Measurements from ENCODE around the gene VWC2. TPM values are rescaled to one million over a fixed set of nuclear protein-coding genes. Genes with fewer than 3 reads are reported as not detected.
"Not testable (repeated sequence)": the region's sequence is repeated elsewhere in the genome, so short reads cannot be mapped to it uniquely, and the experiment has no call there.

VWC2 gene
- total RNA-seq, 2 donors from 2014 or later: not detected

- no peaks in the 10 kb centered on the region for H3K4me1 Mint-ChIP-seq (ENCODE audit: low read depth in 2 of 2)
- no peak overlapping the region for H3K27ac Mint-ChIP-seq
- H3K9me3 Mint-ChIP-seq: no peaks in the 10 kb centered on the region
- DNase-seq (ENCODE audit: low spot score): no peak
- H3K27me3 Mint-ChIP-seq: no peaks in the 10 kb centered on the region
- no peak overlapping the region for H3K4me3 Mint-ChIP-seq
- peak; percentile 5 to 38 for ATAC-seq
- no peaks in the 10 kb centered on the region for H3K36me3 Mint-ChIP-seq
These were observed 74.9 kb downstream of the VWC2 start for GRCh38 chr7:49848211-49848841.

- no peak overlapping the region for H3K4me3 Mint-ChIP-seq
- no peak for ATAC-seq
- H3K4me1 Mint-ChIP-seq (ENCODE audit: low read depth in 2 of 2): no peaks in the 10 kb centered on the region
These were observed 77.6 kb downstream of the VWC2 start for GRCh38 chr7:49850921-49851613.

GRCh38 chr7:49851614-49851934 is 78.1 kb downstream of the VWC2 start:
- H3K27ac Mint-ChIP-seq; ATAC-seq; H3K9me3 Mint-ChIP-seq; DNase-seq (ENCODE audit: low spot score); H3K36me3 Mint-ChIP-seq; H3K4me1 Mint-ChIP-seq (ENCODE audit: low read depth in 2 of 2); H3K27me3 Mint-ChIP-seq; H3K4me3 Mint-ChIP-seq: not testable (repeated sequence)

More at GRCh38 chr7:49850921-49851613, 77.6 kb downstream of the VWC2 start:
- no peaks in the 10 kb centered on the region for H3K27me3 Mint-ChIP-seq
- no peak for DNase-seq (ENCODE audit: low spot score)
- no peak overlapping the region for H3K27ac Mint-ChIP-seq
- no peaks in the 10 kb centered on the region for H3K36me3 Mint-ChIP-seq
- no peaks in the 10 kb centered on the region for H3K9me3 Mint-ChIP-seq

- Mint-ChIP-seq H3K4me1 (ENCODE audit: low read depth in 2 of 2) (no peaks in the 10 kb centered on the region), H3K27ac (no peak overlapping the region), H3K36me3 (no peaks in the 10 kb centered on the region), H3K4me3 (no peak overlapping the region), H3K9me3 (no peaks in the 10 kb centered on the region), H3K27me3 (no peaks in the 10 kb centered on the region)
- DNase-seq (ENCODE audit: low spot score) (no peak), ATAC-seq (no peak)
These were observed 79.4 kb downstream of the VWC2 start for GRCh38 chr7:49852619-49853462.

- H3K36me3 Mint-ChIP-seq: no peaks in the 10 kb centered on the region
- H3K4me1 Mint-ChIP-seq (ENCODE audit: low read depth in 2 of 2): no peaks in the 10 kb centered on the region
- no peaks in the 10 kb centered on the region for H3K9me3 Mint-ChIP-seq
- H3K4me3 Mint-ChIP-seq: no peak overlapping the region
- H3K27ac Mint-ChIP-seq: no peak overlapping the region
- H3K27me3 Mint-ChIP-seq: no peaks in the 10 kb centered on the region
- DNase-seq (ENCODE audit: low spot score): no peak
- ATAC-seq: peak in 1 of 2 donors; percentile 48
These were observed 82.0 kb downstream of the VWC2 start for GRCh38 chr7:49855281-49855980.

- H3K4me3 Mint-ChIP-seq: no peak overlapping the region
- no peak overlapping the region for H3K27ac Mint-ChIP-seq
- ATAC-seq: no peak
- H3K9me3 Mint-ChIP-seq: no peaks in the 10 kb centered on the region
- no peaks in the 10 kb centered on the region for H3K36me3 Mint-ChIP-seq
- DNase-seq (ENCODE audit: low spot score): no peak
- H3K27me3 Mint-ChIP-seq: no peaks in the 10 kb centered on the region
- no peaks in the 10 kb centered on the region for H3K4me1 Mint-ChIP-seq (ENCODE audit: low read depth in 2 of 2)
These were observed 86.9 kb downstream of the VWC2 start for GRCh38 chr7:49860293-49860692.

- H3K27ac Mint-ChIP-seq: no peak overlapping the region
- no peak overlapping the region for H3K4me3 Mint-ChIP-seq
- DNase-seq (ENCODE audit: low spot score) (no peak), ATAC-seq (no peak)
- H3K36me3 Mint-ChIP-seq: no peaks in the 10 kb centered on the region
- H3K9me3 Mint-ChIP-seq: peaks cover 3% of the 10 kb centered on the region
- no peaks in the 10 kb centered on the region for H3K27me3 Mint-ChIP-seq
- no peaks in the 10 kb centered on the region for H3K4me1 Mint-ChIP-seq (ENCODE audit: low read depth in 2 of 2)
These were observed 92.8 kb downstream of the VWC2 start for GRCh38 chr7:49866076-49866735.

GRCh38 chr7:49866910-49867309 is 93.5 kb downstream of the VWC2 start:
- no peak overlapping the region for H3K4me3 Mint-ChIP-seq
- no peaks in the 10 kb centered on the region for H3K27me3 Mint-ChIP-seq
- H3K36me3 Mint-ChIP-seq: no peaks in the 10 kb centered on the region
- DNase-seq (ENCODE audit: low spot score) (no peak), ATAC-seq (no peak)
- H3K9me3 Mint-ChIP-seq: peaks cover 3% of the 10 kb centered on the region
- H3K27ac Mint-ChIP-seq: no peak overlapping the region
- H3K4me1 Mint-ChIP-seq (ENCODE audit: low read depth in 2 of 2): no peaks in the 10 kb centered on the region

- Mint-ChIP-seq H3K4me1 (ENCODE audit: low read depth in 2 of 2) (no peaks in the 10 kb centered on the region), H3K4me3 (no peak overlapping the region), H3K27ac (no peak overlapping the region), H3K27me3 (no peaks in the 10 kb centered on the region), H3K9me3 (peaks cover 3% of the 10 kb centered on the region), H3K36me3 (no peaks in the 10 kb centered on the region)
- DNase-seq (ENCODE audit: low spot score) (no peak), ATAC-seq (no peak)
These were observed 100.0 kb downstream of the VWC2 start for GRCh38 chr7:49873420-49873819.

GRCh38 chr7:49875336-49875735 is 101.9 kb downstream of the VWC2 start:
- no peak overlapping the region for H3K27ac Mint-ChIP-seq
- DNase-seq (ENCODE audit: low spot score) (no peak), ATAC-seq (no peak)
- H3K9me3 Mint-ChIP-seq: no peaks in the 10 kb centered on the region
- no peaks in the 10 kb centered on the region for H3K4me1 Mint-ChIP-seq (ENCODE audit: low read depth in 2 of 2)
- no peak overlapping the region for H3K4me3 Mint-ChIP-seq
- no peaks in the 10 kb centered on the region for H3K27me3 Mint-ChIP-seq
- no peaks in the 10 kb centered on the region for H3K36me3 Mint-ChIP-seq

- Mint-ChIP-seq H3K27ac (no peak overlapping the region), H3K4me3 (no peak overlapping the region), H3K36me3 (no peaks in the 10 kb centered on the region), H3K27me3 (no peaks in the 10 kb centered on the region), H3K9me3 (no peaks in the 10 kb centered on the region), H3K4me1 (ENCODE audit: low read depth in 2 of 2) (no peaks in the 10 kb centered on the region)
- no peak for DNase-seq (ENCODE audit: low spot score)
- ATAC-seq: no peak
These were observed 102.8 kb downstream of the VWC2 start for GRCh38 chr7:49876202-49876601.

- peaks cover 0 to 7% of the 10 kb centered on the region in 2 donors for H3K27me3 Mint-ChIP-seq
These were observed 104.7 kb downstream of the VWC2 start for GRCh38 chr7:49878089-49878488.

GRCh38 chr7:49878627-49879026 is 105.2 kb downstream of the VWC2 start:
- ATAC-seq: no peak
- no peaks in the 10 kb centered on the region for H3K36me3 Mint-ChIP-seq
- H3K9me3 Mint-ChIP-seq: no peaks in the 10 kb centered on the region
- peaks cover 0 to 7% of the 10 kb centered on the region in 2 donors for H3K27me3 Mint-ChIP-seq
- no peak overlapping the region for H3K27ac Mint-ChIP-seq
- H3K4me3 Mint-ChIP-seq: no peak overlapping the region
- H3K4me1 Mint-ChIP-seq (ENCODE audit: low read depth in 2 of 2): no peaks in the 10 kb centered on the region
- no peak for DNase-seq (ENCODE audit: low spot score)

More at GRCh38 chr7:49878089-49878488, 104.7 kb downstream of the VWC2 start:
- no peaks in the 10 kb centered on the region for H3K36me3 Mint-ChIP-seq
- H3K27ac Mint-ChIP-seq: no peak overlapping the region
- no peaks in the 10 kb centered on the region for H3K9me3 Mint-ChIP-seq
- H3K4me1 Mint-ChIP-seq (ENCODE audit: low read depth in 2 of 2): no peaks in the 10 kb centered on the region
- ATAC-seq (no peak), DNase-seq (ENCODE audit: low spot score) (no peak)
- no peak overlapping the region for H3K4me3 Mint-ChIP-seq

Measured in natural killer cell treated with Interleukin-12 subunit alpha and Interleukin-12 subunit beta and Interleukin-15 and Interleukin-18, amount 100 ng/mL, for 72 hours (primary cell).